ENCODE data around the gene PTN.
"Not testable (repeated sequence)": the region's sequence is repeated elsewhere in the genome, so short reads cannot be mapped to it uniquely, and the experiment has no call there.

PTN gene

DNA sequence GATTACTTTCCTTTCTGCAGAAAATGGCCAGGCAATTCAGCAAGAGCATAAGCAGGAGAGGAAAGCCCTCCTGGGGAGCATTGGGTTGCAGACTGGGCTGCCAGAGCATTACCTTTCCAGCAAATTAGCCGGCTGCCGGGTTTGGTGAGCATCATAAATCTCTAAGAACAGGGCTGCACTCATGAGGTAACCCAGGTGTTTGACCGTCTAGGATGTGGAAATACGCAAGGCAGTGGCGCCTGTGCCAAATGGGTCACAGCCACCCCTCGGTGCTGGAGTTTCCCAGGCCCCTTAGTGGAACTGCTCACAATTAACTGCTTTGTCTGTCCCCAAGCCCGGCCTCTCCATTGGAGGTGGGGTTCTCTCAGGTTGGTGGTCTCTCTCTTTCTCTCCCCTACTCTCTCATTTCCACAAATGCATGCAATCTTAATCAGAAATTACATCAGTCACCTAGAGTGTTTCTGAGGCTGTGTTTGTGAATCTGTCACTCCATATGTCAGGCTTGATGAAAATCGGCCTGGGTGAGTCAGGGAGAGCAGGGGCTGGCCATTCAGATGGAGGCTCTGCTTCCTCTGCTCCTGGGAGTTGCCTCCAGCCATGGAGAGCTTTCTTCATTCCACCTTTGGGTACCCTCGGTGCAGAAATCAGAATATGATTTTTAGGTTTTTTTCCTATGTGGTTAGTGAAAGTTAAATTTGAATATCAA lies 26.7 kb downstream of the PTN start:
- no peak for DNase-seq

DNA sequence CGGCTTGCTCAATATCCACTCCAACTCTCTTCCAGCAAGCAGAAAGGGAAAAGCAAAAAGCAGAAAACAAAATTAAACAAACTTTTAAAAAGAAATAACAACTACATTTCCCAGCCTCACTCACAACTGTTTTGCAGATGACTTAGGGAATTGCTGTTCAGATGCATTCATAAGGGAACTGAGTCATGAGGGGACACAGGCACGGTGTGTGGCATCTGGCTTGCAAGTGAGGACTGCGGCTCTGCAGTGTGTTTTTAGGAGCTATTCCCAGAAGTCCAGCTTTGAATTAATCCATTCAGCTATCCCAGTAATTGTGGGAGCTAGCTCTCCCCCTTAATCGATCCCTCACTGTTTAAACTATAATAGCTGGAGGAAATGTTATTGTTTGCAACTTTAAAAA lies 30.3 kb downstream of the PTN start:
- no peak for DNase-seq

DNA sequence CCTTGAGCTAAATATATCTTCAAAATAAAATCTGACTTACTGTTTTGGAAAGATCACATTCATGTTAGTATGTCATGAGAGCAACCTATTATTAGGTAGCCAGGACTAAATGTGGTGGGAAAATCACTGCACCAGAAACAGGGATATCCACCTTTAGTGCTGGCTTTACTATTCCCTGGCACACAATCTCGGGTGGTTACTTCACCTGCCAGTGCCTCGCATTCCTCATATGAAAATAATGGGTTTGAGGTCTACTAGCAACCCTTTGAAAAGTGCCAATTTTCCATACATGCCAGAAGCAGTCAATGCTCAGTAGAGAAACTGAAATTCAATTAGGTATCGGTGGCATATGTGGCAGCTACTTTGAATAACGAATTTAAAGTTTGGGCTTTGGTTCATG lies 36.8 kb downstream of the PTN start:
- DNase-seq: no peak

DNA sequence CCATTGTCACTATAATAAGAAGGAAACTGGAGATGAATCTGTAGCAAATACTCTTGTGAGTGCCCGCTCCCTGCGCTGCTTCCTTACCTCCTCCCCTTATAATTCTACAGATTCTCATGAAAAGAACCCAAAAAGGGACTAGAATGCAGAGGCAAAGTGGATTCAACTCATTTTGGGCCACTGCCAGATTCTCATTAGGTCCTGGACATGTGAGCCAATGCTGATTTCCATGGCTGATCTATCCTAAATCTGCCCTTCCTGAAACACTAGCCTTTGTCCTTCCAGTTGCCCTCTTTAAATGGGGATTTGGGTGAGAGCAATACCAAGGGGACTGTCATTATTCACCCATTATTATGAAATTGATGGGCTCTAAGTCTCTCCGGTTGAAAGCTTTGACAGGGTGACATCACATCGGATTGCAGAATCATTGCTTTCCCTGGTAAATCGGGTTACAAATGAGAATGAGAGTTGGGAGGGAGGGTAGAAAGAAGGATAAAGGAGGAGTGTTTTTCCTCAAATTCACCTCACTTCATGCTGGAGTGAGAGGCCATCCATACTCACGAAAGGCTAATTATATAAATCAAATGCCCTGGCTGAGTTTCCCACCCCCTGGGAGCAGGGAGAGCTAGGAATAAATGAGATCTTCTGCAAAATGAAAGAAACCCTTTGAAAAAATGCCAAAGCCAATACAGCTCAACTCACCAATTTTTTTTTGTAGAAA lies 37.5 kb downstream of the PTN start:
- no peak for DNase-seq

DNA sequence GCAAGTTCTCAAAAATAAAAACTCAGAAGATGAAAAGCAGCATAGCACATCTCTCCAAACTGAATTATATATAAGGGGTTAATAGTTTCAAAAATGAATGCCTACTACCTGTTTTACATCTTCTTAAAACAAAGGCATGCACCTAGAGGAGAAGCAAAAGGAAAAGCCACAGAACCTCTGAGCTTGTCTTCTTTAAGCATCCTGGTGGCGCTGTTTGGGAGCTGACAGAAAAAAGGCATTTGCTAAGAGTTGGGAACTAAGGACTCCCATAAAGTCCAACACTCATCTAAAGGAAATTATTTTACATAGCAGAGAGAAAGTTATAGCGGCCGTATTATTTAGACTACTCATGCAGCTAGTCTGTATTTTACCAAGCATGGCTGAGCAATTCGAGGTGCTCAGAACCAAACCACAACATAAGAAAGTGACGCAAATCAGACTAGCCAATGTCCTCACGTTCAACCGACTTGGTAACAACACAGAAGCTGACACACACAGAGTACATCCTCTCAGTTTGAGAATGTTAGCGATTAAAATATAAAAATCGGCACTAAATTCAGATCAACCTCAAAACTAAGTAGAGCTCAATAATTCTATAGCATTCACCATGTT lies 38.8 kb downstream of the PTN start:
- DNase-seq: no peak

DNA sequence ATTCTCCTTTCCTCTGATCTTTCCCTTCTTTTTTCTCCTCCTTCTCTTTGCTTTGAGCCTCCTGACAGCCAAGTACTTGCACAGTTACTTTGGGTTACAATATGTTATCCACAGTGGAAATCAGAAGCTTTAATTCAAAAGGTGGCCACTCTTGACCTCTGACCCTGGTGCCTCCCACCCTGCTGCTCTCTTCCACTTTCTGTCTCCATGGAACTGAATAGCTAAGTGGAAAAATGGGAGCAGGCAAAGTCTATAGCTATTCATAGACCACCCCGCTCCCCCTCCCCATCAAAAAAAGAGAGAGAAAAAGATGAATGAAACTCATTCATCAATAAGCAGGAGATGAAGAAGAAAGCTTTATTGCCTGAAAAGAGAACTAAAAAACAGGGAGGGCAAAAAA lies 39.4 kb downstream of the PTN start:
- no peak for DNase-seq

DNA sequence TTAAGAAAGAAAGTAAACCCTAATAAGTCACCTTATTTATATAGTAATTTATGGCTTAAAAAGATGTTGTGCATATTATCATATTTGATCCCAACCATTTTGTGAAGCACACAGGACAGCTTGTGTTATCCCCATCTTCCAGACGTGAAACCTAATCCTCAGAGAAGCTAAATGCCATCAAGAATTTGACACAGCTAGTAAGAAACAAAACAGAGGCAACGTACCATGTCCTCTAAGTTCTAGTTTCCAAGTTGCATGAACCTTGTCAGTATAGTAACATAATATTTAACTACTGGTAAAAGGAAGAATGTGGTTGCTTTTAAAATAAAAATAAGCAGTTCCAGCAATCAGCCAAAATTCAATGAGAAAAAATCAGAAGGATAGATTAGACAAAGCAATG lies 41.5 kb downstream of the PTN start:
- DNase-seq: no peak

DNA sequence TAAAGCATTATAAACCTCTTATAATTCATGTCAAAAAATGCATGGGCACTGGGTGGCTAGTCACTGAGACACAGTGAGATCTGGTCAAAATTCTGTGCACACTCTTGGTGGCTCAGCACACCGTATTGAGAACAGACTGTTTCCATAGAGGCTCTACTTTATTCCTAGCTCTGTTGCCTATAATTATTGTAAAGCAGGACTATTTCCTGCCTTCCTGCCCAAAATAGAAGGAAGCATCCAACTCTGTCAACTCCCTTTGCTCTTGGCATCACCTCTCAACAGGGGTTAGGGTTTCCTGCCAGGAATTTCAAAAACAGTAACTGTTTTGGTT lies 45.1 kb downstream of the PTN start:
- no peak for DNase-seq

DNA sequence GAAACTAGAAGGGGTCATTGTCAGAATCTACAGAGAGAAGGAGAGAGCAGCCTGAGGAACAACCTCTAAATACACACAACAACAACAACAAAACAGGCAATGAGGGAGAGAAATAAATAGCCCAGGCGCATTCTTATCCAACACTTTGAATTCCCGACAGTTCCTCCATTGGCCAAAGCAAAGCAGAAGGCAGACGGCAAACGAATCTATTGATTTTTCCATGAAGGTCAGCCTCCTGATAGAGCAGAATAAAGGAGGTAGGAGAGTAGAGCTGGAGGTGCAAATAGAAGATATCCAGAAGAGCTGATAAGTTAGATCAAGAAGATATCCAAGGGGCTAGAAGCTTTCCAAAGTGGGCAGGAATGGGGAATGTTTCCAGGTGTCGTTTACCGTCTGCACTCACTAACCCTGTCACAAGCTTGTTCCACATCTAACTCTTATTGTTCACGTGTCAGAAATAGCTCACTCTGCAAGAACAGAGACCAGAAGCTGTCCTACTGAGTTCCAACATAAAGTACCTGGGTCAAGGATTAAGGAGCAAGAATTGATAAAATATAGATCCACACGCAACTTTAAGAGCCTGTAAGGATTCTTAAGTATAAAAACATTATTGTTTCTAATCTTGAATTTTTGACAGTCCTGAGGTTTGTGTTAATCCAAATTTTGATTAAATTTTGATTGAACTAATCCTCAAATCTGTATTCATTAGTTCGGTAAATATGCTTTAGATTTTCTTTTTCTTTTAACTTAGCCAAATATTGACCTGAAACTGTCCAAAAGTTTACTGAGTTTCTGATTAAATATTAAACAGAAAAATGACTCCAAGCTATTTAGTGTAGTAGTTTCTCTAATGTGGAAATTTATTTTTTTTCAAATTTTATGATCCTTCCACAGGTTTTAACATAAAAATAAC lies 45.7 kb downstream of the PTN start:
- no peak for DNase-seq

DNA sequence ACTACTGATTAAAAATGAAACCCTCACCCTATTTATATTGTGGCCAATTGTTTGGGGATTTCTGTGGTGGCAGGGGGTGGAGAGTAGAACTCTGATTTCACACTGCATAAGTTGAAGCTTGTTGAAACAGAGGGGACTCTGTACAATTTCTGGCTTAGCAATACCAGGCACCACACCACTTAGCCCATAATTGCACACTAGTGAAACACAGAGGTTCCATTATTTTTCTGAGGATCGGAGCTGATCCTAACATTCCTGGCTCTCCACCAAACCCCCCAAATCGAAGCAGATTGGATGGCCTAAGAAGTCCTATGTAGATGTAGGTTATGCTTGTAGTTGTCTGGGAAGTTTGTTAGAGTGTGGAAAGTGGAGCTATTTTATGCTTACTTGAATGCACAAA lies 47.0 kb downstream of the PTN start:
- DNase-seq: no peak

DNA sequence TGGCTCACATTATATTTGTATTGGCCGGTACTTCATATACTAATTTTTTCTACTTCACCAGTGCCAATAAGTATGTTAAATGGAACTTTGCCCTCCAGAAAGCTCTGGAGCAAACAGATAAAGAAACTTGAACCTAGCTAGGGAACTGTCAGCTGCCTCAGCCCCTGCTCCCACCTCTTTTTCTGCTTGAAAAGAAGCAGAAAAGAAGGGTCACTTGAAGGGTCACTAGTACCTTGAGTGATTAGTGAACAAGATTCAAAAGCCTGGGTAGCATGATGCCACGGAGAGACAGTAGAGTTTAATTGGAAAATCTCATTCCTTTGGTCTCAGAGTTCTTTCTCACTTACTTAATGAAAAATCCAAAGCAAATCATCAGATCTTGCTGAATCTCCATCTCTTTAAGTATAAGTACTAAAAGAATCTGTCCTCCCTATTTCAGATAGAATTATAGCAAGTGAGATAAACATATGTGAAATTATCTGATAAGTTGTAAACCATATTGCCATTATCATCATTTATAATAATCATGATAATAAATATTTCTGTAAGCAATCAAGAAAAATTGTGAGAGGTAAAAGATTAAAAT lies 47.7 kb downstream of the PTN start:
- DNase-seq: no peak

DNA sequence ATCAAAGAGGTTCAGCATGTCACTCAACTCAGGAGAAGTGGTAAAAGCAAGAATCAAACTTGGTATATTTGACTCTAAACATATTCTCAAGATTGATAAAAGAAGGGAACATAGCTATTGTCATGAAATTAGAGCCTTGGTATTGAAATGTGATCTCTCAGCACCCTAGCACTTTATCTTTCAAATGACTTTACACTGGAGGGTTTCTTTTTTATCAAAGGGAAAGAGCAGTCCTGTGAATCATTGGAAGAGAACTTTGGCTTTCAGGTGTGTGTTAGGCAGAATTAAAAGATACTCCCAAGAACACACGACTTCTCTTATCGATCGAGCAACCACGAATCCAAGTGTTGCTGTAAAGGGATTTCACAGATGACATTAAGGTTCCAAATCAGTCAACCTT lies 54.4 kb downstream of the PTN start:
- DNase-seq: no peak

DNA sequence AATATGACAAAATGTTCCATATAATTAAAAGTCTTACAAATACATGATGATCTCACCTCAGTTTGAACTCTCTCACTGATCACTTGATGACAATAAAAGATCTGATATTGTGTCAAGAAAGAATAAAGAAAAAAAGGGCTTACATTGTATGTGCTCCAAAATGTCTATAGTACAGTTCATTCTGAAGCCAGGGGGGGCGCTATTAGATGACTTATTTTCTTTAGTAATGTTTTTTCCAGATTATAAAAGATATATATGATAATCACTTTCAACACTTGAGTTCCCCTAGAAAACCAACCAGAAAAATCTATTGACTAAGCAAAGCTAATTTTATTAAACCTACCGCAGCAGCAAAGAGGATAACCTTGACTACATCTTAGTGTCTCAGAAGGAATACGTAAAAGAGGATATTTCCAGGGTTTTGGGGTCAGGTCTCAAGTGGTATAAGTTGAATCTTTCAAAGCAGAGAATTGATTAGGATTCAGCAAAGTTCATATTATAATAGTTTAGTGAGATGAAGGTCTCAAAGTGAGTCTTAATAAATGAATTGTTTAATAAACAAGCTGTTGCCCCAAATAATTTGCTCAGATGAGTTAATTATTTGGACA lies 55.8 kb downstream of the PTN start:
- no peak for DNase-seq

DNA sequence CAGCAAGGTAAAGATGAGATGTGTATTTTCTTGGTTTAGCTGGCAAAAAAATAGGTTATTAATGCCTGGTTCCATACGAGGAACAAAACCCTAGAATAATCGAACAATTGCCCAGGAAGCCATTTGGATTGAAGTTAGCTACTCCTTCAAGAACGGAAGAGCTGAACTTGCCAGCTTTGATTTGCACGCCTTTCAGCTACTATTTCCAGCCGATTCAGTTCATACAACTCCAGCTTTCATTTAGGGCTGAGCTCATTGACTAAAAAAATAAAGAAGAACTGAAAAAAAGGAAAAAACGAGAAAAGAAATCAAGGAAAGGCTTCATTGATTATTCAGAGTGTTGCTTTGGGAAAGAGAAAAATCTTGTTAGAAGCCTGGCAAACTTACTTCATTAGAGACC lies 60.4 kb downstream of the PTN start:
- no peak for DNase-seq

DNA sequence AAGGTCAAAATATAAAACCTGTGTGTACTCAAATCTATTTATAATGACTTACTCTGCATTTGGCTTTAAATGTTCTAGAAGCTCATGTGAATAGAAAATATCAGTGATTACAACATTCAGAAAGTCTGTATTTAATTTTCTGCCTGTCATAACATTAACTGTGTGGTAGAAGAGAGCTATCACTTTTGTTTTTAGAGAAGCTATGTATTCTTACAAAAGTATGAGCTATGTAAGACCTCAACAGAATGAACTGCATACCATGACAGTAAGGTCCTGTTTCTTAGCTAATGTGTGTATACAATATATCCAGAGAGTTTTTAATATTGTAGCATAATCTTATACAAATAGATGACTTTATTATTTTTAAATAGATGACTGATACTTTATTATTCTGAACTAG lies 61.5 kb downstream of the PTN start:
- no peak for DNase-seq

DNA sequence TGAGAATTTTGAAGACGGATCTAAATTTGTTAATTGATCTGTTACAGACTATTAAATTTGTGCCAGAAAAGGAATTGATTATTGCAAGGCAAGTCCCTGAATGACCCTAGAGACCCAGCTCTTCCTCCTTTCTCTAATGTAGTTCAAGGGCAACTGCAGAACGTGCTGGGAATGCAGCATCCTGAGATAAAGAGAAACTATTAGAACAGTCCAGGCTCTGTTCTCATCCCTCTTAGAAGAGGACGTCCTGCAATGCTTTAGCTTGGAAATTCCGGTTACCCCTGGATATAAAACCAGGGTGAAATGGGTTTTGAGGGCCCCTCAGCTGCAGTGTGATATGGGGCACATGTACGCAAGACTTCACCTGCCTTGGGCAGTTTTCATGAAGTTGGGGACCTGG lies 67.3 kb downstream of the PTN start:
- no peak for DNase-seq

DNA sequence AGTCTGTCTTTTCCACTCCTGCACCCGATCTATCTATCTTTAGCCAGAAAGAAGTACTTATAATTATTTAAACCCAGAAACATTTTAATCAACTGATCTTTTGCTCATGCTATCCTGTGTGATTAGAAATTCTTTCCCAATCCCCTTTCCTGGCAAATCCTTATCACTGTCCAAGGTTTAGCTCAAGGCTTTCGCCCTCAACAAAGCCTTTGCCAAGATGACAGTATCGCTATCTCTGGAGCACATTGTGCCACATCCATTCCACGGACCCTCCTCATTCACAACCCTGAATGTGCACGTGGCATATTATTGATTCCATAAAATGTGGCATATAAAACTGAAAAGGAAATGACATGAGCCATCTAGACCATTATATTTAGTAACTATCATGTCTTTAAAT lies 71.3 kb downstream of the PTN start:
- no peak for DNase-seq

DNA sequence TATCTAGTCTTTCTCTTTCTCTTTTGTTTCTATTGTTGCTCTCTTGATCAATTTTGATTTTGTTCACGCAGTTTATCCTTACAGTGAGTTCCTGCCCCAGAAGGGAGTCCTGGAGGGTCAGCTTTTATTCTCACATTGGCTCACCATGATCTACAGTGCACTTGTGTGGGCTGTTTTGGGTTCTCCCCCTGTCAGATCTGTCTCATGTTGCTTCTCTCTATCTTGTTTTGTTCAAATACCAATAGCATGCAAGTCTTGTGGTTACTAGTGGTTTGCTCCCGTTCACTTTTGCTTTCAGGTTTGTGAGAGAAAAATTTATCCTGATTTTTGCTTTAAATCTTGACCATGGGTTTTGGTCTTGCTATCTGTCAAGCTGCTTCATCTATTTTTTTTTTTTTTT lies 74.3 kb downstream of the PTN start:
- no peak for DNase-seq

DNA sequence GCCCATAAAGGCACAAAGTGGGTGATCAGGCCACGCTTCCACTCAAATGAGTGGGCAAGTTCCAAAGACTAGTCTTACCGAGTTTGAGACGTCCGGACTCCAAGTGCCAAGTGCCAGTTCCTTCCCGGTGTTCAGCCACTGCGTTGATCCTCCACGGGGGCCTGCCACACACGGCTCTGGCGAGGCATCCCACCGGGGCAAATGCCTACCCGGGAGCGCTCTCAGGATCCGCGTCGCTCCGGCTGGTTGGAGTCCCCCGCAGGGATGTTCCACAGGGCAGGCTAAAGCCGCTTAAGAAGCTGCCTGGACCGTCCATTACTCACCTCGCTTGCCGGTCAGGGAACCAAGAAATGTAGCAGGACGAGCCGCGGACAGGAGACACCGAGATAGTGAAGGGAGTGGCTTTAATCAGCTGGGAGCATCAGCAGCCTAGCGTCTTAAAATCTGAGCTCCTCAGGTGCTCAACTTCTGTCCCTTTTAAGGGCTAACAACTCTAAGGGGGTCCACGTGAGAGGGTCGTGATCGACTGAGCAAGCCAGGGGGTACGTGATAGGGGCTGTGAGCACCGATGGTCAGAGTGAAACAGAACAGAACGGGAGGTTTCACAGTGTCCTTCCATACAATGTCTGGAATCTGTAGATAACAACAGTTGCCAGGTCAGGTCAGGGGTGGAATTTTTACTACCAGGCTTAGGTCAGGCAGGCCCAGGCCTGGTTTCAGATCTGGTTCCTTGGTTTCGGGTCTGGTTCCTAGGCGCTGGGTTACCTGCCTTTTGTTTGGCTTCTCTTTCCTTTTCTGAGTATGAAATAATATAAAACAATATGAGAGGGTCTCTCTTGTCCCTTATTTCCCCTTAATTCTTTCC lies 75.3 kb downstream of the PTN start:
- DNase-seq: not testable (repeated sequence)

DNA sequence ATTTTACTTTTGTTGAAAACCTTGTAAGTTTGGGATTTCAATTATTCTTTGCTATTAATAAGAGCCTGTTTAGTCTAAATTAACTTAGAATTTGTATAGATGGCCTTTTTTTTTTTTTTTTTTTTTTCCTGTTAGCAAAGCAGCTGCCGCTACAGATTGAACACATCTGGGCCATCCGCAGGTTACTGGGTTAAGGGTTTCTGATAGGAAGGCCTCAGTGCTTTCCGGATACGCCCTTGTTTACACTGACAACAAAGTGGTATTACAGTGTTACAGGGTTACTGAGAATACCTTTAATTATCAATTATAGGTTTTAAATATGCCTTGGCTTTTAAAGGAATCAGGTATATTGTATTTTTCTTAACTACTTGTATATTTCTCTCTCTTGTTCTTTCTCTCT lies 76.8 kb downstream of the PTN start:
- no peak for DNase-seq

DNA sequence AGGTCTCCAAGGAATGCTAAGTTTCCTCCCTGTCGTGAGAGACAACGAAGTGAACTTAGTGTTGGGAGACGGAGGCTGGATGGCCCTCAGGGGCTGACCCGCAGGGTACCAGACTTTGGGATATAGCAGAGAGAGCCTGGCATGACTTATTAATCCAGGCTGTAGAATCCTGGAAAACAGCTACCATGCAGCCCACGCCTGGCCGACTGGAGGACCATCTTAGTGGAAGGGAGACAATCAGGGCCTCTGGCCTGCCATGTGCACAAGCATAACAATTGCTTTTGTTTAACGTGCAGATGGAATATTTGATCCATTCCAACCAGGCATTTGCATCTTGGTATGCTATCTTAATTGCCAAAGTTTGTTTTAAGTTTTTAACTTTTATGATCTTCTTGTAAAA lies 78.1 kb downstream of the PTN start:
- DNase-seq: not testable (repeated sequence)

DNA sequence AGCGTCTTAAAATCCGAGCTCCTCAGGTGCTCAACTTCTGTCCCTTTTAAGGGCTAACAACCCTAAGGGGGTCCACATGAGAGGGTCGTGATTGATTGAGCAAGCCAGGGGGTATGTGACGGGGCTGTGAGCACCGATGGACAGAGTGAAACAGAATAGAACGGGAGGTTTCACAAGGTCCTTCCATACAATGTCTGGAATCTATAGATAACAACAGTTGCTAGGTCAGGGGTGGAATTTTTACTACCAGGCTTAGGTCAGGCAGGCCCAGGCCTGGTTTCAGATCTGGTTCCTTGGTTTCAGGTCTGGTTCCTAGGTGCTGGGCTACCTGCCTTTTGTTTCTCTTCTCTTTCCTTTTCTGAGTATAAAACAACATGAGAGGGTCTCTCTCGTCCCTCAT lies 80.9 kb downstream of the PTN start:
- no peak for DNase-seq
